ENCODE data around the gene ADAMTSL1.

The ADAMTSL1 gene

GRCh38 chr9:18520416-18521047 is 46.6 kb downstream of the ADAMTSL1 start:
- H3K9ac ChIP-seq (ENCODE audit: low read depth in 1 of 2, low read length in 2 of 2): no peak overlapping the region
- H3K9me3 ChIP-seq (ENCODE audit: control insufficient read depth in 2 of 2, low read length in 2 of 2): no peaks in the 10 kb centered on the region
- H3K36me3 ChIP-seq (ENCODE audit: control insufficient read depth in 2 of 2, insufficient read depth in 2 of 2, low read length in 2 of 2): no peaks in the 10 kb centered on the region
- no peaks in the 10 kb centered on the region for H3K4me1 ChIP-seq (ENCODE audit: control insufficient read depth in 2 of 2, insufficient read depth in 2 of 2, low read length in 2 of 2)
- H3K4me3 ChIP-seq (ENCODE audit: low read length in 2 of 2): no peak overlapping the region
- no peak overlapping the region for H3K27ac ChIP-seq (ENCODE audit: low read depth in 2 of 2, low read length in 2 of 2)
- H3K27me3 ChIP-seq (ENCODE audit: control insufficient read depth in 2 of 2, insufficient read depth in 2 of 2, low read length in 2 of 2): no peaks in the 10 kb centered on the region

- Histone ChIP-seq H3K9me3 (ENCODE audit: control insufficient read depth in 2 of 2, low read length in 2 of 2) (no peaks in the 10 kb centered on the region), H3K4me3 (ENCODE audit: low read length in 2 of 2) (no peak overlapping the region), H3K9ac (ENCODE audit: low read depth in 1 of 2, low read length in 2 of 2) (no peak overlapping the region), H3K27me3 (ENCODE audit: control insufficient read depth in 2 of 2, insufficient read depth in 2 of 2, low read length in 2 of 2) (no peaks in the 10 kb centered on the region), H3K4me1 (ENCODE audit: control insufficient read depth in 2 of 2, insufficient read depth in 2 of 2, low read length in 2 of 2) (no peaks in the 10 kb centered on the region), H3K27ac (ENCODE audit: low read depth in 2 of 2, low read length in 2 of 2) (no peak overlapping the region), H3K36me3 (ENCODE audit: control insufficient read depth in 2 of 2, insufficient read depth in 2 of 2, low read length in 2 of 2) (no peaks in the 10 kb centered on the region)
These were observed 52.7 kb downstream of the ADAMTSL1 start for GRCh38 chr9:18526685-18527084.

GRCh38 chr9:18531136-18532065 is 57.4 kb downstream of the ADAMTSL1 start:
- no peaks in the 10 kb centered on the region for H3K27me3 ChIP-seq (ENCODE audit: control insufficient read depth in 2 of 2, insufficient read depth in 2 of 2, low read length in 2 of 2)
- no peak overlapping the region for H3K4me3 ChIP-seq (ENCODE audit: low read length in 2 of 2)

GRCh38 chr9:18534611-18535010 is 60.7 kb downstream of the ADAMTSL1 start:
- no peak overlapping the region for H3K4me3 ChIP-seq (ENCODE audit: low read length in 2 of 2)
- no peaks in the 10 kb centered on the region for H3K4me1 ChIP-seq (ENCODE audit: control insufficient read depth in 2 of 2, insufficient read depth in 2 of 2, low read length in 2 of 2)
- no peaks in the 10 kb centered on the region for H3K27me3 ChIP-seq (ENCODE audit: control insufficient read depth in 2 of 2, insufficient read depth in 2 of 2, low read length in 2 of 2)
- no peak overlapping the region for H3K9ac ChIP-seq (ENCODE audit: low read depth in 1 of 2, low read length in 2 of 2)
- H3K36me3 ChIP-seq (ENCODE audit: control insufficient read depth in 2 of 2, insufficient read depth in 2 of 2, low read length in 2 of 2): no peaks in the 10 kb centered on the region
- no peak overlapping the region for H3K27ac ChIP-seq (ENCODE audit: low read depth in 2 of 2, low read length in 2 of 2)
- H3K9me3 ChIP-seq (ENCODE audit: control insufficient read depth in 2 of 2, low read length in 2 of 2): peaks cover 3 to 9% of the 10 kb centered on the region in 2 donors

More at GRCh38 chr9:18531136-18532065, 57.4 kb downstream of the ADAMTSL1 start:
- Histone ChIP-seq H3K4me1 (ENCODE audit: control insufficient read depth in 2 of 2, insufficient read depth in 2 of 2, low read length in 2 of 2) (no peaks in the 10 kb centered on the region), H3K9me3 (ENCODE audit: control insufficient read depth in 2 of 2, low read length in 2 of 2) (peaks cover 3 to 5% of the 10 kb centered on the region in 2 donors), H3K27ac (ENCODE audit: low read depth in 2 of 2, low read length in 2 of 2) (no peak overlapping the region), H3K9ac (ENCODE audit: low read depth in 1 of 2, low read length in 2 of 2) (no peak overlapping the region), H3K36me3 (ENCODE audit: control insufficient read depth in 2 of 2, insufficient read depth in 2 of 2, low read length in 2 of 2) (no peaks in the 10 kb centered on the region)

- Histone ChIP-seq H3K9ac (ENCODE audit: low read depth in 1 of 2, low read length in 2 of 2) (no peak overlapping the region), H3K27me3 (ENCODE audit: control insufficient read depth in 2 of 2, insufficient read depth in 2 of 2, low read length in 2 of 2) (no peaks in the 10 kb centered on the region), H3K4me3 (ENCODE audit: low read length in 2 of 2) (no peak overlapping the region), H3K9me3 (ENCODE audit: control insufficient read depth in 2 of 2, low read length in 2 of 2) (peaks cover 3 to 9% of the 10 kb centered on the region in 2 donors), H3K4me1 (ENCODE audit: control insufficient read depth in 2 of 2, insufficient read depth in 2 of 2, low read length in 2 of 2) (no peaks in the 10 kb centered on the region), H3K36me3 (ENCODE audit: control insufficient read depth in 2 of 2, insufficient read depth in 2 of 2, low read length in 2 of 2) (no peaks in the 10 kb centered on the region), H3K27ac (ENCODE audit: low read depth in 2 of 2, low read length in 2 of 2) (no peak overlapping the region)
These were observed 62.6 kb downstream of the ADAMTSL1 start for GRCh38 chr9:18536554-18536953.

GRCh38 chr9:18539203-18539693 is 65.3 kb downstream of the ADAMTSL1 start:
- Histone ChIP-seq H3K27me3 (ENCODE audit: control insufficient read depth in 2 of 2, insufficient read depth in 2 of 2, low read length in 2 of 2) (no peaks in the 10 kb centered on the region), H3K9me3 (ENCODE audit: control insufficient read depth in 2 of 2, low read length in 2 of 2) (peaks cover 3 to 4% of the 10 kb centered on the region in 2 donors), H3K4me1 (ENCODE audit: control insufficient read depth in 2 of 2, insufficient read depth in 2 of 2, low read length in 2 of 2) (no peaks in the 10 kb centered on the region), H3K9ac (ENCODE audit: low read depth in 1 of 2, low read length in 2 of 2) (no peak overlapping the region), H3K36me3 (ENCODE audit: control insufficient read depth in 2 of 2, insufficient read depth in 2 of 2, low read length in 2 of 2) (no peaks in the 10 kb centered on the region), H3K27ac (ENCODE audit: low read depth in 2 of 2, low read length in 2 of 2) (no peak overlapping the region), H3K4me3 (ENCODE audit: low read length in 2 of 2) (no peak overlapping the region)

GRCh38 chr9:18542837-18543405 is 69.0 kb downstream of the ADAMTSL1 start:
- Histone ChIP-seq H3K27me3 (ENCODE audit: control insufficient read depth in 2 of 2, insufficient read depth in 2 of 2, low read length in 2 of 2) (no peaks in the 10 kb centered on the region), H3K36me3 (ENCODE audit: control insufficient read depth in 2 of 2, insufficient read depth in 2 of 2, low read length in 2 of 2) (no peaks in the 10 kb centered on the region), H3K27ac (ENCODE audit: low read depth in 2 of 2, low read length in 2 of 2) (no peak overlapping the region), H3K4me1 (ENCODE audit: control insufficient read depth in 2 of 2, insufficient read depth in 2 of 2, low read length in 2 of 2) (no peaks in the 10 kb centered on the region), H3K9me3 (ENCODE audit: control insufficient read depth in 2 of 2, low read length in 2 of 2) (no peaks in the 10 kb centered on the region), H3K9ac (ENCODE audit: low read depth in 1 of 2, low read length in 2 of 2) (no peak overlapping the region), H3K4me3 (ENCODE audit: low read length in 2 of 2) (no peak overlapping the region)

GRCh38 chr9:18543406-18544192 is 69.6 kb downstream of the ADAMTSL1 start:
- Histone ChIP-seq H3K4me3 (ENCODE audit: low read length in 2 of 2) (no peak overlapping the region), H3K9me3 (ENCODE audit: control insufficient read depth in 2 of 2, low read length in 2 of 2) (no peaks in the 10 kb centered on the region), H3K27me3 (ENCODE audit: control insufficient read depth in 2 of 2, insufficient read depth in 2 of 2, low read length in 2 of 2) (no peaks in the 10 kb centered on the region), H3K27ac (ENCODE audit: low read depth in 2 of 2, low read length in 2 of 2) (no peak overlapping the region), H3K36me3 (ENCODE audit: control insufficient read depth in 2 of 2, insufficient read depth in 2 of 2, low read length in 2 of 2) (no peaks in the 10 kb centered on the region), H3K4me1 (ENCODE audit: control insufficient read depth in 2 of 2, insufficient read depth in 2 of 2, low read length in 2 of 2) (no peaks in the 10 kb centered on the region), H3K9ac (ENCODE audit: low read depth in 1 of 2, low read length in 2 of 2) (no peak overlapping the region)

- Histone ChIP-seq H3K9ac (ENCODE audit: low read depth in 1 of 2, low read length in 2 of 2) (no peak overlapping the region), H3K4me1 (ENCODE audit: control insufficient read depth in 2 of 2, insufficient read depth in 2 of 2, low read length in 2 of 2) (no peaks in the 10 kb centered on the region), H3K27me3 (ENCODE audit: control insufficient read depth in 2 of 2, insufficient read depth in 2 of 2, low read length in 2 of 2) (no peaks in the 10 kb centered on the region), H3K4me3 (ENCODE audit: low read length in 2 of 2) (no peak overlapping the region), H3K27ac (ENCODE audit: low read depth in 2 of 2, low read length in 2 of 2) (no peak overlapping the region), H3K9me3 (ENCODE audit: control insufficient read depth in 2 of 2, low read length in 2 of 2) (no peaks in the 10 kb centered on the region), H3K36me3 (ENCODE audit: control insufficient read depth in 2 of 2, insufficient read depth in 2 of 2, low read length in 2 of 2) (no peaks in the 10 kb centered on the region)
These were observed 70.5 kb downstream of the ADAMTSL1 start for GRCh38 chr9:18544456-18544855.
